Measurements from ENCODE around the gene SP5. TPM values are rescaled to one million over a fixed set of nuclear protein-coding genes. Genes with fewer than 3 reads are reported as not detected.

SP5 gene
- polyA plus RNA-seq, 1 experiment = not detected

GRCh38 chr2:170711774-170712652 is 3.1 kb upstream of the SP5 start:
- TF ChIP-seq, protein P1, sequence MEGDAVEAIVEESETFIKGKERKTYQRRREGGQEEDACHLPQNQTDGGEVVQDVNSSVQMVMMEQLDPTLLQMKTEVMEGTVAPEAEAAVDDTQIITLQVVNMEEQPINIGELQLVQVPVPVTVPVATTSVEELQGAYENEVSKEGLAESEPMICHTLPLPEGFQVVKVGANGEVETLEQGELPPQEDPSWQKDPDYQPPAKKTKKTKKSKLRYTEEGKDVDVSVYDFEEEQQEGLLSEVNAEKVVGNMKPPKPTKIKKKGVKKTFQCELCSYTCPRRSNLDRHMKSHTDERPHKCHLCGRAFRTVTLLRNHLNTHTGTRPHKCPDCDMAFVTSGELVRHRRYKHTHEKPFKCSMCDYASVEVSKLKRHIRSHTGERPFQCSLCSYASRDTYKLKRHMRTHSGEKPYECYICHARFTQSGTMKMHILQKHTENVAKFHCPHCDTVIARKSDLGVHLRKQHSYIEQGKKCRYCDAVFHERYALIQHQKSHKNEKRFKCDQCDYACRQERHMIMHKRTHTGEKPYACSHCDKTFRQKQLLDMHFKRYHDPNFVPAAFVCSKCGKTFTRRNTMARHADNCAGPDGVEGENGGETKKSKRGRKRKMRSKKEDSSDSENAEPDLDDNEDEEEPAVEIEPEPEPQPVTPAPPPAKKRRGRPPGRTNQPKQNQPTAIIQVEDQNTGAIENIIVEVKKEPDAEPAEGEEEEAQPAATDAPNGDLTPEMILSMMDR (IDR thresholded peaks at IDR 0.05; ENCODE audit: insufficient read depth, low read depth, low read length) = no peak
- no peak for DNase-seq (ENCODE audit: low read depth)
- ChIA-PET CTCF (no interaction called here), POLR2A (no interaction called here)
- Histone ChIP-seq H3K27me3 (ENCODE audit: control insufficient read depth, insufficient read depth, low read length) (peaks cover 33% of the 10 kb centered on the region), H3K36me3 (ENCODE audit: control insufficient read depth, insufficient read depth, low read length) (no peaks in the 10 kb centered on the region), H3K4me3 (ENCODE audit: low read depth, low read length) (no peak overlapping the region)

GRCh38 chr2:170712653-170713542 is 2.2 kb upstream of the SP5 start:
- peaks cover 40% of the 10 kb centered on the region for H3K27me3 ChIP-seq (ENCODE audit: control insufficient read depth, insufficient read depth, low read length)
- POLR2A ChIA-PET = no interaction called here
- H3K36me3 ChIP-seq (ENCODE audit: control insufficient read depth, insufficient read depth, low read length) = no peaks in the 10 kb centered on the region
- TF ChIP-seq, protein P1 (IDR thresholded peaks at IDR 0.05; ENCODE audit: insufficient read depth, low read depth, low read length) = no peak
- H3K4me3 ChIP-seq (ENCODE audit: low read depth, low read length) = no peak overlapping the region
- CTCF ChIA-PET = no interaction called here
- no peak for DNase-seq (ENCODE audit: low read depth)

GRCh38 chr2:170713543-170714380 is 1.4 kb upstream of the SP5 start:
- no peak overlapping the region; the same call in 1 of the 2 replicates for H3K4me3 ChIP-seq (ENCODE audit: low read depth, low read length)
- CTCF ChIA-PET = no interaction called here
- TF ChIP-seq, protein P1 (IDR thresholded peaks at IDR 0.05; ENCODE audit: insufficient read depth, low read depth, low read length) = no peak
- POLR2A ChIA-PET = interaction anchor here (0.6 kb wide), 1 partner anchor 282 kb away, joined by 4 read pairs; no protein-coding TSS in a partner anchor
- peaks cover 44% of the 10 kb centered on the region for H3K27me3 ChIP-seq (ENCODE audit: control insufficient read depth, insufficient read depth, low read length)
- no peak for DNase-seq (ENCODE audit: low read depth)
- no peaks in the 10 kb centered on the region for H3K36me3 ChIP-seq (ENCODE audit: control insufficient read depth, insufficient read depth, low read length)

- H3K27me3 ChIP-seq (ENCODE audit: control insufficient read depth, insufficient read depth, low read length) = peaks cover 44% of the 10 kb centered on the region
- POLR2A ChIA-PET = no interaction called here
- H3K4me3 ChIP-seq (ENCODE audit: low read depth, low read length) = peak overlapping the region; percentile 32
- CTCF ChIA-PET = no interaction called here
- TF ChIP-seq, protein P1 (IDR thresholded peaks at IDR 0.05; ENCODE audit: insufficient read depth, low read depth, low read length) = no peak
- no peaks in the 10 kb centered on the region for H3K36me3 ChIP-seq (ENCODE audit: control insufficient read depth, insufficient read depth, low read length)
- DNase-seq (ENCODE audit: low read depth) = no peak
Measured at GRCh38 chr2:170714381-170715061, 616 bp upstream of the SP5 start.
